Body of pancreas (tissue), 4 donors: ENCODE data around the gene PPAT.

ENCODE experiments used
- CTCF ChIP-seq, 7 experiments: fragments of 450-650 bp in 4 of 7; fragments of 200-600 bp in 3 of 7; sonication (generic) in 3 of 7; IDR thresholded peaks; one replicate each; pipeline ENCODE4 v1.5.1; 2016 to 2019; ENCODE audit warnings: antibody characterized with exemption in 7 of 7
- POLR2A ChIP-seq, 3 donors: fragments of 450-650 bp; IDR thresholded peaks; one replicate each; pipeline ENCODE4 v1.6.1; 2016; ENCODE audit warnings: antibody characterized with exemption in 3 of 3, mild to moderate bottlenecking in 2 of 3

GRCh38 chr4:56375458-56375857 lies 60.0 kb downstream of the PPAT start:
- TF ChIP-seq CTCF (IDR thresholded peaks at IDR 0.05) (no peak), POLR2A (IDR thresholded peaks at IDR 0.05) (no peak)
